GM19455 (cell line): Measurements from ENCODE around the gene CPTP.

ENCODE experiments used
- ATAC-seq: cut with Tn5 transposase; IDR thresholded peaks from one replicate; pipeline ENCODE4 v1.9.1; 2021; ENCODE audit not compliant: unreplicated experiment

CPTP gene

GRCh38 chr1:1291548-1292441, 32.8 kb upstream of the CPTP start:
- no peak for ATAC-seq

- no peak for ATAC-seq
Measured at GRCh38 chr1:1292442-1292779, 32.2 kb upstream of the CPTP start.

DNA sequence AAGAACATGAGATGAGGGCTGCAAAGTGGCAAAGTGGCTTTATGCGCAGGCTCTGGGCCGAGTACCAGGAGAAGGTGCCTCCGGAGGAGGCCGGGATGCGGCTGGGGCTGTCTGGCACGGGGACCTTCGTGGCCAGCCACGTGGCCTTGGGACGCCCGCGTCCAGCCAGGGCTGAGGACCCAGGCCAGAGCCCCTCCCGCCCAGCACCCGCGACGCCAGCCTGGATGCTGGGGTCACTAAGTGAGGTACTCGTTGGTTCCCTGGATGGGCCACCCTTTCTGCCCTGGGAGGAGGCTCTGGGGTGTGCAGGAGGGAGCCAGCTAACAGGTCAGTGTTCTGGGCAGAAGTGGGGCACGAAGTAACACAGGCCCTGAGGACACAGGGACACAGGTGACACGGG, 31.8 kb upstream of the CPTP start:
- no peak for ATAC-seq

DNA sequence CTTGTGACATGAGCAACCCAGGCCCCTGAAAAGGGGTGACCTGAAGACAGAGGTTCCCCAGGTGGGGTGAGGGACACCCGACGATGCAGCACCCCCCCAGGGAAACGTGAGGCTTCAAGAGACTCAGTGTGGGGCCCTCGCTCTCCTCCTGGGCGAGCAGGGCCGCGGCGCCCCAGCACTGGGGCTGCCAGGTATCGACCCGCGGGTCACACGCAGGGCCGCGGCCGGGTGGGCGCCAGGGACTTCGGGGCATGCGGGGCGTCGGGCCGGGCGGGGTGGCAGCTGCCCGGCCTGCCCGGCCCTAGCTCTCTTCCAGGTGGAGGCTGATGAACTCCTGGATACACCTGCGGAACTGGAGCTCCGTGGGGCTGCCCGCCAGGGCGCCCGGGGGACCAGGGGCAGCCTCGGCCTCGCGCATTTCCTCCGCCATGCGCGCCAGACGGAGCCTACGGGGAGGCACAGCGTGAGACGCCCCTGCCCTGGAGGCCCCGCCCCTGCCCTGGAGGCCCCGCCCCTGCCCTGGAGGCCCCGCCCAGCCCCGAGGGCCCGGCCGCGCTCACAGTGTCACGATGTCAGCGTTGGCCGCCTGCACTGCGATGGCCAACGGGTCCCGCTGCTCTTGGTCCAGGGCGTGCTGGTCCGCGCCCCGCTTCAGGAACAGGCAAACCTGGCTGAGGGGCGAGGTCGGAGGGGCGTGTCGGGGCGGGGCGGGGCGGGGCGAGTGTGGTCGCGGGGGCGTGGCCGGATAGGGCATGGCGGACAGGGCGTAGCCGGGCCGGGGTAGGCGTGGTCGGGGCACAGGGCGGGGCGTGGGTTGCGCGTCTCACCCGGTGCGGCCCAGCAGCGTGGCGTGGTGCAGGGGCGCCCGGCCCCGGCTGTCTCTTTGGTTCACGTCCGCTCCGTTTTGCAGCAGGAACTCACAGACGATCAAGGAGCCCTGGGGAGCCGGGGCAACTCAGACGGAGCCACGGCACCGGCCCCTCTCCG, 31.0 kb upstream of the CPTP start:
- no peak for ATAC-seq

- no peak for ATAC-seq
Measured at GRCh38 chr1:1294250-1294890, 30.2 kb upstream of the CPTP start.

DNA sequence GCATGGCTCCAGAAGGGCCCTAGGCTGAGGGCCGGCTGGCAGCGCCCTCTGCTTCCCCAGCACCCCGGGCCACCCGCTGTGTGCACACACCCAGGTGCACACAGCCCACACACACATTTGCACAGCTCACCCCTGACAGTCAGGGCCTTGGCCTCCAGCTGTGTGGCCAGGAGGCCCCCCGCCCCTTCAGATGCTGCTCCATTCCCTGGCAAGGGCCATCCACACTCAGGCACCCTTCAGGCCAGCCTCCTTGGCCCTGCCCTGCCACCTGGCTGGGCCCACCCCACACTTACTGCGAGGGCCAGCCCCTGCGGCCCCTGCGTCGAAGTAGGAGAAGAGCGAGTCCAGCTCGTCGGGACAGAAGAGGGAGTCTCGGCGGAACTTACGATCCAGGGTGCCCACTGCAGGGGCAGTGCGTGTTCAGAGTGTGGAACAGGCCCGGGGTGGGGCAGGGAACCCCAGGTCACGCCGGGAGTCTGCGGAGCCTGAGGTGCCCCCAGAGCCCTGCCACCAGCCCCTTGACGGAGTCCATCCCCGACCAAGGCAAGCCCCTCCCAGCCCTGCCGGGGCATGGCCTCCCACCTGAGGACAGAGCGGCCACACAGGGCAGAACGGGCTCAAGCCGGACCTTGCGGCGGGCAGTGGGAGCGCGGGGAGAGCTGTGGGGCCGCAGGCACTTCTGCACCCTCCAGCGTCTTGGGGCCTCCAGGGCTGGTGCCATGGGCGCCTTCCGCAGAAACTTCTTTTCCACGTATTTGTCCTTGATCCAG, 29.3 kb upstream of the CPTP start:
- no peak for ATAC-seq

GRCh38 chr1:1296070-1297061, 28.2 kb upstream of the CPTP start:
- ATAC-seq: no peak

GRCh38 chr1:1297802-1298424, 26.7 kb upstream of the CPTP start:
- no peak for ATAC-seq

GRCh38 chr1:1298861-1299685, 25.5 kb upstream of the CPTP start:
- ATAC-seq: no peak

GRCh38 chr1:1299686-1300351, 24.8 kb upstream of the CPTP start:
- no peak for ATAC-seq

- ATAC-seq: no peak
Measured at GRCh38 chr1:1300352-1300739, 24.3 kb upstream of the CPTP start.

DNA sequence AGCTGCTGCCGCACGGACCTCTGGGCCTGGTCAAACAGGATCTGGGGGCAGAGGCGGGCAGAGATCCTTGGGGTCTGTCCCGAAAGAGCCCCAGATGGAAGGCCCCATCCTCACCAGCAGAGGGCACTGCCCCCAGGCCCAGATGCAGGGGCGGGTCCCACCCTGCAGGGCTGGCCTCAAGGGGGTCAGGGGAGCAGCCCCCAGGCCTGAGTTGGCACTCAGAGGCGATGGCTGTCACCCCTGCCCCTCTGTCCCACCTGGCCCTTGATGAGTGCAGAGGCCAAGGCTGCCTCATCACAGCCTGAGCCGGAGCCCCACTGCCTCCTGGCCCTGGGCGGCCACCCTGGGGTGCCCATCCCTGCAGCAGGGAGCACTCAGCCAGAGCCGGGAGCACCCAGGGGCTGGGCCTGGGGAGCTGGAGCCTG, 22.6 kb upstream of the CPTP start:
- no peak for ATAC-seq

DNA sequence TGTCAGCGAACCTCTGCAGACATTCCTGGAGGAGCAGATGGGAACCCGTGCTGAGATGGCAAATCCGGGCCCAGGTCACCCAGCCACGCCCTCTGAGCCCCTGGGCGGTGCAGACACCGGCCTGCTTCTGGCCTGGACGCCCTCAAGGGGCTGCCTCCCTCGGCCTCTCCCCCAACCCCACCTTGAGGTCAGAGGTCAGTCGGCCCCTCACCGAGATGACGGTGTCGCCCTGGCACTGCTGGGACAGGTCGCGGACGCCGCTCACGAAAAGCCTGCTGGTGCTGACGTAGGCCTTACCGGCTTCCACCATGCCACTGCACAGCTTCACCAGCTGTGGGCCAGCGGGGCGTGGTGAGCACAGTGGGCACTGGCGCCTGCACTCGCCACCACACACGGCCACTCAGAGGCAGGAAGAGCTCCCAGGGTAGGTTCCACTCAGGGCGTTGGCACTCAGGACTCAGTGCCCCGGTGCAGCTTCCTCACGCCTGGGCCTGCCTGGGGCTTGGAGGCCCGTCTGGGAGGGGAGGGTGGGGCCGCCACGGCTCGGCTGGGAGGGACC, 21.6 kb upstream of the CPTP start:
- no peak for ATAC-seq

- ATAC-seq: no peak
Measured at GRCh38 chr1:1303736-1304135, 20.9 kb upstream of the CPTP start.

GRCh38 chr1:1304331-1305299, 20.0 kb upstream of the CPTP start:
- no peak for ATAC-seq
